Eye (tissue), 1 donor: ENCODE data around the gene HTT.

ENCODE experiments used
- DNase-seq: peaks from one replicate; pipeline ENCODE4 v3.0.0-alpha.2; 2015

The HTT gene

GRCh38 chr4:3074078-3074845 is at the start of gene HTT, which contains the start of gene HTT-AS:
Gene HTT, plus strand, starts transcription at chr4:3074681. Its CDS starts 145 bp downstream, at chr4:3074826.
Gene HTT-AS, minus strand, starts transcription at chr4:3074538.
- peak; percentile 99 for DNase-seq

DNA sequence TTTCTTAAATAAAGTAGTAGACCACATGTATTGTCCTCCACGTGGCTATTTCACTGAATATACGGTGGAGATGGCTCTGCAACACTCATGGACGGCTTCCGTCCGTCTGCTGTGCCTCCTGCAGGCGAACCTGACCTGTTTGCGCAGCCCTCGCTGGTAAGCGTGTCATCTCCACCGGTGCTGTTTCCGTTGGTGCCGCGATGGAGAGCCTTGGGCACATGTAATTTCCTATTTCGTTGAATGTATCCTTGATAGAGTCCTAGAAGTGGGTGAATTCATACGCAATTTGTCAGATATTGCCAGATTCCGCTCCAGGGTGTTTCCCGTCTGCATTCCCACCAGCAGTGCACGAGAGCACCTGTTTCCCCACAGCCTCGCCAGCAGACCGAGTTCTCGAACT is 48.6 kb upstream of the HTT start:
- DNase-seq = no peak

- no peak for DNase-seq
Measured at GRCh38 chr4:3026540-3026939, 47.9 kb upstream of the HTT start.

GRCh38 chr4:3029464-3029863 is 45.0 kb upstream of the HTT start:
- no peak for DNase-seq

DNA sequence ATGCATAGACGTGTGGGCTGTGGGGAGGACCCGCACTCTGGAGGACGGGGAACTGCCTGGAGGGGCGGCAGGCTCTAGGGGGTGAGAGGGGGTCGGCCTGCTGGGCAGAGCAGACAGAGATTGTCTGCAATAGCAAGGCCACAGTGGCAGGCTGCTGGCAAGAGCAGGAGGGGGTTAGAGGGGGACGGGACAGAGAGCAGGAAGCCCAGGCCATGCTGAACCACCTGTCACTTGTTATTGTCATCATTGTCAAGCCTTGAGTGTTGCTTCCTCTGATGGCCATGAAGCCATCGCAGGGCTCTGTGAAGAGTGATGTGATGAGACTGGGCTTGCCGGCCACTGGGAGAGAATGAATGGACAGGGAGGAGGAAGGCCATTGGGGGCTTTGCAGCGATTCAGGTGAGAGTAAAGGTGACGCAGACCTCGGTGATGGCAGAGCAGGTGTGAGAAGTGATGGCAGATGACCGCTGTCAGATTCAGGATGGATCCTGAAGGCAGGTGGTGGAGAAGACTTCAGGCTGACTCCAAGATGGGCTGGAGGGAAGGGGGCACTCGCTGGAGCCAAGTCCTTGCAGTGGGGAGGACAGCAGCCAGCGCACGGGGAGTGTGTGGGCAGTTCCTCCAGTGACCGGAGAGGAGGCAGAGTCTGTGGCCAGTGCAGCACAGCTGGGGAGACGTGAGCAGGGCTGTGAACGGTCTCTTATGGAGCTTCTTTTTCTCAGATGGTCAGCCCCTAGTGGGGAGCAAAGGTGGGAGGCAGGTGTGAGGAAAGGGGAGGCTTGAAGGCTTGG is 43.7 kb upstream of the HTT start:
- peak; percentile 82 for DNase-seq

- no peak for DNase-seq
Measured at GRCh38 chr4:3031357-3032082, 43.0 kb upstream of the HTT start.

DNA sequence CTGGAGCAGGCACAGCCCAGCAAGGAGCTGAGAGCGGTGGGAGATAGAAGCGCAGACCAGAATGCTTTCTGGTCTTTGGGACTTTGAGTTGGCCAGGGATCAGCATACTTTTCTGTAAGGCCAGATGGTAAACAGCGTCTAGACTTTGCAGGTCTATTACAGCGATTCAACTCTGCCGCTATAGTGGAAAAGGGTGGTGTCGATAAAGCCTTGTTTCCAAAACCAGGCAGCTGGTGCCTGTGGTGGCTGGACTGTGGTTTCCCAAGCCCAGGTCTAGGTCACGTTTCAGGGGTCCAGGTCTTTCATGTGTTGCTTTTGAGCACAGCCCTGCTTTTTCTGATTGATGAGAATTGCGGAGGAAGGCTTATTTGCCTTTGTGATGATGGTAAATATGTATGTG is 40.2 kb upstream of the HTT start:
- DNase-seq = no peak

- DNase-seq = no peak
Measured at GRCh38 chr4:3035249-3035648, 39.2 kb upstream of the HTT start.

- DNase-seq = no peak
Measured at GRCh38 chr4:3035674-3036073, 38.8 kb upstream of the HTT start.

DNA sequence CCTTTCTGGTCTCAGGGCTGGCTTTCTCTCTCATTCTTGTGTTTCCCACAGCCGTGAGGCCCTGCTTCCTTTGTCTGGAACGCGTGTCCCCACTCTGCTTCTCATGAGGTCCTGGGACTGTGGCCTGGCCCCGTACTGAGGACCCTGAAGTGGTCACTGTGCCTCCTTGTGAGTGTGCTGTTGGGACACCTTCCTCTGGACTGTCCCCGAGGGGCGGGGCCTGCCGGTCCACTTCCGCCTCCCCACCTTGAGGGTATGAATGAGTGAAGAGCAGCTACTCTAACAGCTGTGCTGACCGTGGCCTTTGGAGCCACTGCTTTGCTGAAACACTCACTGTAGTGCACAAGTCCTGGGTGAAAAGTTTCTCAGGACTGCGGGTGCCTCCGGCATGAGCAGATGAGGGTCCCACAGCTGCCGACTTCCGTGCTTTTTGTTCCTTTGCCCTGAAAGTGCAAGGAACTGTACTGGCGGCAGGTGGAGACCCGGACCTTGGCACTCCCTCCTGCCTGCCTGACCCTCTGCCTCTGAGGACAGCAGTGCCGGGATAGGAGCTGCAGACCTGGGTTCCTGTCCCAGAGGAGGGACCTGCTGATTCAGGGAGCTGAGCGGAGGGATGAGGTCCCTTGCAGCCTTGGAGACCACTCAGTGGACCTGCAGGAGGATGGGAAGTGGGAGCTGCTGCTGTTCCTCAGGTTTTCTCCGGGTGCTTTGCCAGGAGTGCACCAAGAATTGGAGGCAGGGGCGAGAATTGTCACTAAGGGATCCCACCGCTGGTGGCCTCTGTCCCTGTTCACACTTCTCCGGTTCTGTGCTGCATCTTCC is 38.1 kb upstream of the HTT start:
- DNase-seq = no peak

- DNase-seq = peak; percentile 16
Measured at GRCh38 chr4:3037957-3038461, 36.5 kb upstream of the HTT start.

GRCh38 chr4:3039706-3040366 is 34.6 kb upstream of the HTT start:
- DNase-seq = no peak

DNA sequence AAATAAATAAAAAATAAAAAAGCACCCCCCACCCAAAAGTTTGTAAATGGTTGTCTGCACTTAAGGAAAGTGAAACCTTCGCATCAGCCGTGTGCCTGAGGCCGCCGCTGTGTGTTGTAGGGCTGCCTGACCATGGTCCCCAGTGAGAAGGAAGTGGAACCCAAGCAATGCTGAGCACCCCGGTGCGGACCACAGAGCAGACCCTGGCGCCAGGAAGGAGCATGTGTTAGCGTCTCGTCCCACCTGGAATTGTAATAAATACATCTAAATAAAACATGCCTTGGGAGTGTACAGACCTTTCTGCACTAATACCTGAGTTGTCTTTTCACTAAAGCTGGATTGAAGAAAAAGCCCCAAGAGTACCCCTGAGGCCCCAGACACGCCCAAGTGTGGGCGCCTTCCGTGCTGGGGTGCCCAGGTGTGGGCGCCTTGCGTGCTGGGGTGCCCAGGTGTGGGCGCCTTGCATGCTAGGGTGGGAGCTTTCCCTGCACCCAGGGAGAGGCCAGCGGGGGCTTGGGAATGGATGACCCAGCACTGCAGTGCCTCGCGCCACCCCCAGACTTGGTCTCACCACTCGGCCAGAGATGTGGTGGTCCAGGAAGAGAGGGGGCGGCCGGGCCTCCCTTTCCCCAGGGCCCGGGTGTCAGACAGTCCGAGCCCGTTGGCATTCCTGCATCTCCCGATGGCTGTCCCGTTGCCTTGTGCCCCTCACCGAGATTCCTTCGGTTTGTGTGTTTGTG is 33.9 kb upstream of the HTT start:
- no peak for DNase-seq

DNA sequence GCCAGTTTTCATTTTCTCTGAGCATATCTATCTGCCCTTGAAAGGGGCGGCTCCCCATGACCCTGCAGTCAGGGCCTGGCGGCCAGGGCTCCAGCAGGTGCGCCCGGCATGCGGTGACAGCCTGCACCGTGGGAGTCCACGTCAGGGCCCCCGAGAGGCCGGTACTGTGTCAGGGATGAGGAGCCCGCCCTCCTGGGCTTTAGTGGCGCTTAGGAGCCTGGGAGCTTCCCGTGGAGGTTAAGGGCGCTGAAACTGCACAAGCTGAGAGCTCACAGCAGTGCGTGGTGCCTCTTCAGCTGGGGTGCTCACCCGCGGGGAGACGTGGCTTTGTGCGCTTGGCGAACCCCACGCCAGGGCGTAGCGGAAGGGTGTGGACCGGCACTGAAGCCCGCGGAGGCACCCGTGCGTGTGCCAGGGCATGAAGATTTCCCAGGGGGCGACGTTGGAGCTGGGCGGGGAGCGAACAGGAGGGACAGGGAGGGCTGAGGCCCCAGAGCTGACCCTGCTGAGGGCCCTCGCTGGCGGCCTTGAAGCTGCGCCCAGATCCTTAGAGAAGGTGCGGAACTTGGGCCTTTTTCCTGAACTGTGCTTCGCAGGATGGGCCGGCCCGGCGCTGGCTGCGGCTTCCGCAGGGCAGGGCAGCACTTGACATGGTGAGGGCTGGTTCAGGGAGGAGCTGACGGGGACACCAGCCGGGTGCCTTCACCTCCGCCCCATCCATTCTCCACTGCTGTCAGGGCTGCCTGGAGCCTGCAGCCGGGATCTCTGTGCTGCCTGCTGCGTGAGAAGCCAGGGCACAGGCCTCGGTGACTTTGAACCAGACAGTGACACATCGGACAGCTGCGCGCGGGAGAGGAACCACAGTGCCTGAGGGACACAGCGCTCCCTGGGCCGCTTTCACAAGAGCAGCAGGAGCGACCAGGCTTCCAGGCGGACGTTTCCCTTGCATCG is 33.0 kb upstream of the HTT start:
- peak; percentile 82 for DNase-seq

DNA sequence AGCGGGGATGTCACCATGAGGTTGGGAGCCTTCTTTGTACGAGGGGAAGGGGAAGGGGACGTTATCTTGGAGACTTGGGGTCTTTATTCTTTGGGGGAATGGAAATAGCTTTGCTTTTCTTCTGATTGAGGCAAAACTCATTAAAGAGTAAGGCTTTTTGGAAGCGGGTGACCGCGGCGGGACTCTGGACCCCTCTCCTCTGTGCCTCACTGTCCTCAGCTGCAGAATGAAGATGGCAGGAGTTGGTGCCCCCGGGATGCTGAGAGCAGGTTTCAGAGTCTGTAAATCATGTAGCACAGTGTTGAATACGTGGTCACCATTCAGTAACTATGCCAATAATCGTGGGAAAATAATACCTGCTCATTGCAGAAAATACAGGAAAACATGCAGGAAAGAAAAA is 32.3 kb upstream of the HTT start:
- no peak for DNase-seq

- no peak for DNase-seq
Measured at GRCh38 chr4:3043282-3044020, 31.0 kb upstream of the HTT start.

DNA sequence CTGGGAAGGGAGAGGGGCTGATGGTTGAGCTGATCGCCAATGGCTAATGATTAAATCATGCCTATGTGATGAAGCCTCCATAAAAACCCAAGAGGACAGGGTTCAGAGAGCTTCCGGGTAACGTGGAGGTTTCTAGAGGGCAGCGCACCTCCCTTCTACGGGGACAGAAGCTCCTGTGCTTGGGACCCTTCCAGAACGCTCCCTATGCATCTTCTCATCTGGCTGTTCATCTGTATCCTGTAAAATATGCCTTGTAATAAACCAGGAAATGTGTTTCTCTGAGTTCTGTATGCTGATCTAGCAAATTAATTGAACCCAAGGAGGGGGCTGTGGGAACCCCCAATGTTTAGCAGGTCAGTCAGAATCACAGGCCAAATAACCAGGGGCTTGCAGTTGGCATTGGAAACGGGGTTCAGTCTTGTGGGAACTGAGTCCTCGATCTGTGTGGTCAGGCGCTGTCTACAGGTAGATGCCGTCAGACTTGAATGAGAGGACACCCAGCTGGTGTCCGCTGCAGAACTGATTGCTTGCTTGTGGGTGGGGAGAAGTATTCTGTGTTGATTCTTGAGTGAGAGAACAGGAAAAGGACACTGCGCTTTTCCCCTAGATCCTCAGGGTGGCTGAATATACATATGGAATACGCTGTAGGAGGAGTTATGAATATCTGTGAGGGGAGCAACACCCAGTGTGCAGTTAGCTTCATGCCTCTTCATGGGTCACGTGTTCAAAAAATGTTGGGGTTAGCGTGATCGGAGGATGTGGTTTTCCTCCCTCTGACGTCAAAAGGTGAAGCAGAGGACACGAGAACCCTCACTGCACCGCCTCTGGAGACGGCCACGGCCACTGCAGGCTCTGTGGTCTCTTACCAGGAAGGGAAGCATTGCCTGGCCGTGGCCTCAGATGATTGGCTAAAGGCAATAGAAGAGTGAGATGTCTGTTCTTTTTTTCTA is 29.3 kb upstream of the HTT start:
- DNase-seq = no peak

GRCh38 chr4:3046162-3046561 is 28.3 kb upstream of the HTT start:
- DNase-seq = no peak
